ENCODE measurements around the gene CEP112.

GRCh38 chr17:66183529-66183928, 8.4 kb downstream of the CEP112 start:
- TF ChIP-seq ZNF432 (CRISPR knock-in tag; IDR thresholded peaks at IDR 0.05; ENCODE audit: borderline replicate concordance) (no peak), GRHL1 (CRISPR knock-in tag; conservative IDR thresholded peaks at IDR 0.05) (no peak)

Data from HepG2 (cell line).